Left hindlimb (tissue), 1 donor: ENCODE data around the gene STEAP3.
"Not testable (repeated sequence)": the region's sequence is repeated elsewhere in the genome, so short reads cannot be mapped to it uniquely, and the experiment has no call there.

Experiments
- DNase-seq: peaks from one replicate; pipeline ENCODE4 v3.0.0-alpha.2; 2018

Gene STEAP3

DNA sequence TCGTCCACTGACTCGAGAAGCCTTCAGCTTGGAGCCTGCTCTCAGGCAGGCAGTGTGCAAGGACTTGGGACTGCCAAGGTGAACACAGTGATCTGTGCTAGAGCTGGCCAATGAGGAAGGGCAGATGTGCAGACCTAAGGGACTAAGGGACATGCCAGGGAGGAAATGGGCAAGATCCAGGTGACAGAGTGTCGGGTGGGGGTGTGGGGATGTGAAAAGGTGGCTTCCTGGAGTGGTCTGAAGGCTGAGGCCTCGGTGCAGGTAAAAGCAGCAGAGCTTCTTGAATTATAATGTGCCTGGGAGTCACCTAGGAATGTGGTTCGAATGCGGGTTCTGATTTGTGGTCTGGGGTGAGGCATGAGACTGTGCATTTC, 42.0 kb downstream of the STEAP3 start:
- DNase-seq = no peak

DNA sequence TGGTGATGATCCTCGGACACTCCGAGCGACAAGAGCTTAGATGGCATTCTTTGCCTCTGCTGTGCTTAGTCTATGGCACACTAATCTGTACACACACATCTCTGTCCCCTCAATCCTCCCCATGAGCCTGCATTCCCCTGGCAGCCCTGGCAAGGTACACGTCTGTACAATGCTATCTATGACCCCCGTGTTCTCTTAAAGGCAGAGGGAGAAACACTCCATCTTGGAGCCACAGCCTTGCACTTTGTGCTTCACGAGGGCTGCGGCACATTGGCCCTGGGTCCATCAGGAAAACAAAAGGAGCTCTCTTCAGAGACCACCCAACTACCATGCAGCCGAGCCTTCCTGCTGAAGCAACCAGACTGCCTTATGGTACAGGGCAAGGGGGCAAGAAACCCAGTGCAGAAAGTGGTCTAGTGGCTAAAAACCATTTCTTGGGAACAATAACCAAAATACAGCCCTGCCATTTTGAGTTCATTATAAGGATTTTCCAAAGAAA, 42.5 kb downstream of the STEAP3 start:
- no peak for DNase-seq

DNA sequence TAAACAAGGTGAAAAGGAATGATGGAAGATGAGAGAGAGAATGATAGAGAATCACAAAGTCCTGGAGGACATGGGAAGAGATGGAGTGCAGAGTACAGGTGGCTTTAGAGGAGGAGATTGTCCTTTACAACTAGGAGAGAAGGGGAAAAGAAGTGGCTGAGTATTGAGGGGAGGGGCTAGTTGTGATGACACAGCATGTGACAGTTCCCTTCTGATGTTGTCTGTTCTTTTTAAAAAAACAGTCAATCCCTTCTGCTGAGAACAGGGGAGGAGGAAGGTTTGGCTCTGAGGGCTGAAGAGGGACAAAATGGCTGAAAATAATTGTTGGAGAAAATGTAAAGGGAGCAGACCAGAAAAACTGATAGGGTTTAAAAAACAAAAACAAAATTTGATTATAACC, 44.0 kb downstream of the STEAP3 start:
- DNase-seq = no peak

- no peak for DNase-seq
Observed at GRCh38 chr2:119276864-119277263, 53.2 kb downstream of the STEAP3 start.

GRCh38 chr2:119278385-119278784, 54.8 kb downstream of the STEAP3 start:
- not testable (repeated sequence) for DNase-seq

- no peak for DNase-seq
Observed at GRCh38 chr2:119278946-119279345, 55.3 kb downstream of the STEAP3 start.

- DNase-seq = no peak
Observed at GRCh38 chr2:119279666-119280065, 56.0 kb downstream of the STEAP3 start.

- DNase-seq = no peak
Observed at GRCh38 chr2:119280680-119281079, 57.0 kb downstream of the STEAP3 start.

DNA sequence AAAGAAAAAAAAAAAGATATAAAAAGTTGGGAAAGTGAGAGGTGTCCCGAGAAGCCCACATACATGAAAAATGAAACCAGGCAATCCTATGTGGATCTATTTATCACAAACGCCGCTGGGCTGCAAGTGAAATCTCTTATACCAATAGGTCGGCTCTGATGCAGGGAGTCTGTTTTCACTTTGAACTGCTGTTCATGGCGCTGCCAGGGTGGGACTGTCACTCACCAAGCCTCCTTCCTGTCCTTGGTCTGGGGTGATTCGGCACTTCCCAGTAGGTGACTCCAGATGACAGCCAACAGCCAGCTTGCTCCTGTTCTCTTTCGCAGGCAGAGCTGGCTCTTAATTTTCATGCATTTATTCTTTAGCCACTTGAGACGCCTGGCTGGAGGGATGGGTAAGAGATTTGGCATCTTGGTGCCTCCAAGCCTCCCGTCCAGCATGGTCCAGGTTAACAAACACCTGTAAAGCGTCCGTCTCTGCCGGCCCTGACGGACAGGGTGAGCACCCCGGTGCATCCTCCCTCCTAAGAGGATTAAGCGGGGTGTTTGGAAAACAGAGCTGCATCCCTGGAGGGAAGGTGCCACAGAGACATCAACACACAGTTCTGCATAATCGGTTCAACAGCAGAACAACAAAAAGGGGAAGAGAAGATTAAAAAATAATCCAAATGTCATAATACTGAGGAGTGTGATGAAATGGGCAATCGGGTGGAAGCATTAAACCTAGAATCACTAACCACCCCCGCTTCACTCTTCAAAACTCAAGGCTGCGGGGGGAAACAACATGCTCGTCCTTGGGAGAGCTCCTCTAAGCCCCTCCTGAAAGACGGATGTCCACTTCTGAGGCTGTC, 58.7 kb downstream of the STEAP3 start:
- DNase-seq = no peak

DNA sequence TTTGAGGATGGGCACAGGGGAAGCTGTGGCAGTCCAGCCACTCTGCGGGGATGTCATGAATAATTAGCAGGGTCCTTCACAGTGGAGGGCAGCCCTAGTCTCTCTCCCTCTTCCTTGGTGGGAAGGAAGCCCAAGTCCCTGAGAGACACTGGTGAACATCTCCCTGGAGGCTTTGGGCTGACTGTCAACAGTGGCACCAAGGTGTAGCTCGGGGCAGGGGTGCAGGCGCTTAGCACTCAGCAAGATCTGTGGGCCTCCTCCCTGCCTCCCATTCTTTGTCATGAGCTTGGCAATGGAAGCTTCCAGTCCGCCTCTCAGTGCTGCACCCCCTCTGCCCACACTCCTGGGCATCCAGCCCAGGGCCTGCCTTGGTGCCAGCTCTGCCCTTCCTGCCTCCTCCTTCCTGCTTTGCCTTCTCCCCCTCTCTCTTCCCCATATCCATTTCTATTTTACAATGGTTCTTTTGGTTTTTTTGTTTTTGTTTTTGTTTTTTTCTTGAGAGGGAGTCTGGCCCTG, 59.4 kb downstream of the STEAP3 start:
- no peak for DNase-seq

GRCh38 chr2:119283873-119284331, 60.3 kb downstream of the STEAP3 start:
- DNase-seq = no peak

DNA sequence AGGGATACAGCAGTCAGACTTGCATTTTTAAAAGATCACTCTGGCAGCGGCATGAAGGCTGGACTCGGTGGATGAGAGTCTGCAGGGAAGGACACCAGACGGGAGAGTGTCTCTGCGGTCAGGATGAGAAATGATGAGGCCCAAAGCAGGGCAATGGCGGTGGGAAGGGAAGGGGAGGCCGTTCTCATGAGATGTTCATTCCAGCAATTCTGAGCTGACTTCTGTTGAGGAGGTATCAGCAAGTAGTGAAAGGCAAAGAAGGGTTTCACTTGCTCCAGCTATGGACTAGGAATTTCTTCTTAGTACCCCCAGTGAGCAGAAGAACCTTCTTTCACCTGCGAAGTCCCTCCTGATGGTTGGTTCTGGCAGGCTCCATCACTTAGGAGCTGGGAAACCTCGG, 63.0 kb downstream of the STEAP3 start:
- DNase-seq = no peak

- DNase-seq = no peak
Observed at GRCh38 chr2:119288576-119288975, 64.9 kb downstream of the STEAP3 start.

DNA sequence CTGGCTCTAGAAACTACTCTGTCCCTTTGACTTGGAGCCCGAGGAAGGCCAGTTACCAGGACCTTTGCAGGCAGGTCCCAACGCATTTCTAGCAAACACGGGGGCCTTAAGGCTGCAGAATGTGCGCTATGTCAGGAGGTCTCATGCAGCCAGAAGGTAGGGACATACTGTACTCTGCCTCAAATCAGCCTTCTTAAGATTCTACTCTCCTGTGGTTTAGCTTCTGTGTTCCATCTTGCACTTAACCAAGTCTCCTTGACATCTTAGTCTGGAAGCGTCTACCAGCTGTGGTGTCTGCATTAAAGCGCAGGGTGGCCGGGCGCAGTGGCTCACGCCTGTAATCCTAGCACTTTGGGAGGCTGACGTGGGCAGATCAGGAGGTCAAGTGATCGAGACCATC, 65.5 kb downstream of the STEAP3 start:
- DNase-seq = no peak

- DNase-seq = no peak
Observed at GRCh38 chr2:119289642-119290041, 66.0 kb downstream of the STEAP3 start.

DNA sequence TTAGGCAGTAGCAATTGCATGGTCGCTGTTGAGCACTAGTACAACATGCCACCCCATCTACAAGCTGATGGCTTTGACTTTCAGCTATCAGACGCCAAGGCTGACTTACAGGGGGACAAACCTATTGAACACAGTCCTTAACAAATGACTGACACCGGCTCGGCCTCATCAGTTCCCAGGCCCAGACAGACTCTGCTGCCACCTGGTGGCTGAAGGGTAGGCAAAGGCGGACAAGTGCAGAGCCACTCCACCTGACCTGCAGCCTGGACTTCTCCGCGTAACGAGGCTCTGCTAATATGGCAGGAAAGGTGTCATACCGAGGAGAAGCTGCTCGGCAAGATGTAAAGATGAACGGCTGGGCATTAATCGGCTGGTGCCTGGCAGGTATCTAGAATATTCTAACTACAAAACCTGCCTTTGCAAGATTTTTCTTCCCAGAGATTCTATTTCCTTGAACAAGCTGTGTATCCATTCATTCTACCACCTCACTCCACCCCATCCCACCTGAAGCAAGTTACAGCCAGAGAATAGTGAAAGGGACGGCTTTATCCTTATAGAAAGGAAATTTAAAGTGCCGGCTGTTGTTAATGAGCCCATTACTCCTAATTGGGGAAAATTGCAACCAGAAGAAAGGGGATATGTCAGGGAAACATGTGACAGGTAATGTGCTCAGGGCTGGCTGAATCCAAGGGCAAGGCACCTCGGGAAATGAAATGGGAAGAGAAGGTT, 67.4 kb downstream of the STEAP3 start:
- DNase-seq = no peak

DNA sequence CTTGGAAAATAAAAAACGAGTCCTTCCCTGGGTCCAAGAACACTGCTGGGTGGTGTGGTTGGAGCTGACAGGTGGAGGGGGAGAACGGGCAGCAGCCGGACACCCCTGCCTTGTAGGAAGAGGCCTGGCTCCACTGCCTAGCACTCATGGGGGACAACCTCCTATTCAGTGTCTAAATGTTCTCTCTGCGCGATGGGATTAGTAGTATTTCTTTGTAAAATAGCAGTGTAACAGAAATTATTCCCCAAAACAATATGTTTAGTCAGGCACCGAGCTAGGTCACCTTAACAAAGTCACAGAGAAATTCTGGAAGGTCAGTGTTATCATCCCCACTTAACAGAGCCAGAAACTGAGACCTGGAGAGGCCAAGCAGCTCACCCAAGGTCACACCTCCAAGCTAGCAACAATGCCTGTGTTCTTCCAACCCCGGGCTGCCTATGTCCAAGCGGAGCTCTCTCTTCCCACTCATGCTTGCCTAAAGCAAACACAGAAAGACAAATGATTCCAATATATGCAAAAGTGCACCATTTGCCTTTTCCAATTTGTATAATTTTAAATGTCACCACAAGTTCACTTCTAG, 68.0 kb downstream of the STEAP3 start:
- no peak for DNase-seq

GRCh38 chr2:119292226-119292625, 68.6 kb downstream of the STEAP3 start:
- DNase-seq = no peak

- DNase-seq = no peak
Observed at GRCh38 chr2:119293254-119293653, 69.6 kb downstream of the STEAP3 start.

DNA sequence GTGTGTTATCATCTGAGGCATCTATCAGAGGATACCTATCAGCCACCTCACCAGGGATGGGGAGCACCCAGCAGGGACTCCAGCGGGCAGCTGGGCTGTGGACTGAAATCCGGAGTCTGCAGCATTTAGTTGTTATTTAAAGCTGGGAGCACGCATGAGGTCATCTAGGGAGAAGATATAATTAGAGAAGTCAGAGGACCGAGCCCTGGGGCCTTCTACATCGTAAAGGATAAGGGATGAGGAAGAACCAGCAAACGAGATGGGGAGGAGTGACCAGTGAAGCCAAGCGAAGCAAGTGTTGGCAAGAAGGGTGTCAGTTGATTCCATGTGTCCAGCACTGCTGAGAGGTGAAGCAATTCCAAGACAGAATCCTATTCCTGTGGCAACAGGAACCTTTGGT, 70.3 kb downstream of the STEAP3 start:
- no peak for DNase-seq

DNA sequence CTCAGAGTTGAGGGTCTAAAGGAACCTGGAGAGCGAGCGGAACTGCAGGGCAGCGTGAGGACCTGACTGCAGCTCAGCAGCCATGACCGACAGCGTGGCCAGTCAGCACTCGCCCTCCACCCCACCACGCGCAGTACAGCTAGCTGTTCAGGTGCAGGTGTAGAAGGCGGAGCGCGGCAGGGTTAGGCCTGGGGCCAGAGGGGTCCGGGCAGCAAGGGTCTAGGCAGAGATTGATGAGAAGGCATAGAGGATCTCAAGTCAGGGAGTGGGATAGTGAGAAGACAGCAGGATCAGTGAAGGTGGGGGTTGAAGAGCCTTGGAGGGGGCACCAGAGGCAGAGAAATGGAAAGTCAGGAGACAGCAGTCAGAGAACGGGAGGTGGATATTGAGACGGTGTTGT, 71.0 kb downstream of the STEAP3 start:
- no peak for DNase-seq

DNA sequence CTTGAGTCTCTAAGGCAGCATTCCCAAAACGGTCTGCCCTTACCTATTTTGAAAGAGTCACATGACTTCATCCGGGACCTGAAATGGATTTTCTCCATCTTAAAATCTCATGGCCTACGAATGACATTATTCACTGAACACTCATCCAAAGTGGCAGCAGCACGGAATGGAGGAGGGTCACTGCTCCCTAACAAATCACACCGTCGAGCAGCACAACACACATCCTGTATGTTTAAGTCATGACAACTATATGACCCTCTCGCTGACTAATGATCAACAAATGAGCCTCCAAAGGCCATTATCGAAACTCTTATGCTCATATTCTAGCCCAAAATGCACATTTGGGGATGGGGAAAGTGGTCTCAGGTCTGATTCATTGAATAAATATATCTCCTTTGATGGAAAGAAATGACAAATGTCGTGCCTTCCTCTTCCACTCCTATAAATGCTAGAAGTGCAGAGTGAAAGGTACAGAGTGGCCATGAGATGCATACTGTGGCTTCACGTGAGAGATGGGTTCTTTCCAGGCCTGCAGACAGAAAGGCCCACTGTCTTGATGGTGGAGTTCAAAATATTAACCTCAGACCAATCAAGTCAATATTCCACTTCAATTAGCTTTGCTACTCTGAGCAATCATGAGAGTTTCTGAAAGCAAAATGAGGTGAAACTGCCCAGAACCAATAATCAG, 72.2 kb downstream of the STEAP3 start:
- no peak for DNase-seq

- no peak for DNase-seq
Observed at GRCh38 chr2:119301413-119301812, 77.8 kb downstream of the STEAP3 start.
